Bone marrow (tissue), 2 donors: ENCODE results near the gene MGAT4A.
"Not testable (repeated sequence)": the region's sequence is repeated elsewhere in the genome, so short reads cannot be mapped to it uniquely, and the experiment has no call there.

Experiments
- DNase-seq, 2 donors: peaks; one replicate each; lab custom pipeline; 2025; lab: John Stamatoyannopoulos, UW

Gene MGAT4A

GRCh38 chr2:98759827-98760625 is 29.1 kb upstream of the MGAT4A start:
- DNase-seq, result no peak

- peak in 1 of 2 donors; percentile 25 for DNase-seq
Observed at GRCh38 chr2:98759338-98759737, 28.4 kb upstream of the MGAT4A start.

DNA sequence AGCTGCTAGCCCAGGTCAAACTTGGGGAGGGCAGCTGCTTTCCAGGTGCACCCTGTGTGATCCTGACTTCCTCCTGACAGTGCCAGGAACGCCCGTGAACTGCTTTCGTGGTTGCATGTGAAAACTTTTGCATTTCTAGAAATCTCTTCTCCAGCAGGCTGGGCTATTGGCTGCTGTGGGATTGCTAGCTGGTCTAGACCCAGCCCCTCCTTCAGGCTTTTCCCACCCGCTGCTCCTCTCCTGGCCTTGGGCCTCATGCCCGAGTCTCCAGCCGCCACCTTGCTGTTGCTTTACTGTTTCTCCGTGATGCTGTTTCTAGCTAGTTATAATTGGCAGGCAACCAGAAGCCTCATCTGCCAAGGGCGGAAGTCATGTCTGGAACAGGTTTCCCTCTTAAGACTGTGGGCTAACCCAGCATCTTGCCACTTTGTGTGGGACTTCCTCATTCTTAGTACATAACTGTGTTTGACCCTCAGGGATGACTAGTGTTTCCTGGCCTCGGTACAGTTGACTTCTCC is 27.0 kb upstream of the MGAT4A start:
- peak; percentile 19 to 95 for DNase-seq

- DNase-seq, result no peak
Observed at GRCh38 chr2:98753801-98754200, 22.9 kb upstream of the MGAT4A start.

DNA sequence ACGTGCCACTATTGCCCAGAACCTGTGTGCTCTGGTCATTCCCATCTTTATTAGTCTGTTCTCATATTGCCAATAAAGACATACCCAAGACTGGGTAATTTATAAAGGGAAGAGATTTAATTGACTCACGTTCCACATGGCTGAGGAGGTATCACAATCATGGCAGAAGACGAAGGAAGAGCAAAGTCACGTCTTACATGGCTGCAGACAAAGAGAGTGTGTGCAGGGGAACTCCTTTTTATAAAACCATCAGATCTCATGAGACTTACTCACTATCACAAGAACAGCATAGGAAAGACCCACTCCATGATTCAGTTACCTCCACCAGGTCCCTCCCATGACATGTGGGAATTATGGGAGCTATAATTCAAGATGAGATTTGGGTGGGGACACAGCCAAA is 21.8 kb upstream of the MGAT4A start:
- DNase-seq, result not testable (repeated sequence)

GRCh38 chr2:98751748-98752147 is 20.8 kb upstream of the MGAT4A start:
- DNase-seq, result no peak

DNA sequence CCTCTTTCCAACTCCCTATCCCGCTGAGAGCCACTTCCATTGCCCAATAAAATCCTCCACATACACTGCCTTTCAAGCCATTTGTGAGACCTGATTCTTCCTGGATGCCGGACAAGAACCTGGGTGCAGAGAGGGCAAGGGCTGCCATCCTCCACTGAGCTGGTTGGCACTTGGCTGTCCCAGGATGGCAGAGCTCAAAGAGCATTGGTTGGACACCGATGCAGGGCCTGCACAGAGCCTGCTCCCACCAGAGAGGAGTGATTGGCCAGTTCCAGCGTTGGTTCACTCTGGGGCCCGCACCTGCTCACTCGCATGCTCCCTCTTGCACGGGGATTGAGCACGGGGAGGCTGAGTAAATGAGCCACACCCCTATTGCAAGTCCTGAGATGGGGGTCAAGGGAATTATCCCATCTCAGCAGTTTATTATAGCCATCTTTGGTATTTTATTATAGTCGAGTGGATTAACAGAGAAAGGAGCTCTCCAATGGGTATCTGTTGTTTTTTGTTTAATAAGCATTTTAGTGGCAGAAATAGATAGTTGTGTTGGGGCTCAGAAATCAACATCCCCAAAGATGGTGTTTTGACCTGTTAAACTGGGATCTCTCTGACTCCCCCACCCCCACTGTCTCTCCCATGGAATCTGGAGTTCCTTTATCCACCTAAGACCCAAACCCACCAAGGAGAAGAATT is 19.8 kb upstream of the MGAT4A start:
- no peak for DNase-seq

DNA sequence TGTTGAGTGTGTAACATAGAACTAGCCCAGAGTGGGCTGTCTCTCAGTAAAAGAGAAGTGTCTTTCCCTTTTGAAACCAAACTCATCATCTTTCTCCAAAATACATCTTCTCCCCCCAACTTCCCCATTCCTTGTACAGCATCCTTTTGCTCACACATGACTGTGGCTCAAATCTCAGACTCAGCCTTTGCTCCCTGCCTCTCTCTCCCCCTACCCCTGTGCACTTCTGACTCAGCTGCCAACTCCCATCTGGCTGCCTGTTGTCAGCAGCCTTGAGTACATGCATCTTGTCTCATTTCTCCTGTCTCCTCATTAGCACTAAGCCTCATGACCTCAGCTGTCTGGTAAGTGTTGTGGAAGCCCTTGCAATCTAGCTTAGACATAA is 18.1 kb upstream of the MGAT4A start:
- peak in 1 of 2 donors; percentile 97 for DNase-seq

DNA sequence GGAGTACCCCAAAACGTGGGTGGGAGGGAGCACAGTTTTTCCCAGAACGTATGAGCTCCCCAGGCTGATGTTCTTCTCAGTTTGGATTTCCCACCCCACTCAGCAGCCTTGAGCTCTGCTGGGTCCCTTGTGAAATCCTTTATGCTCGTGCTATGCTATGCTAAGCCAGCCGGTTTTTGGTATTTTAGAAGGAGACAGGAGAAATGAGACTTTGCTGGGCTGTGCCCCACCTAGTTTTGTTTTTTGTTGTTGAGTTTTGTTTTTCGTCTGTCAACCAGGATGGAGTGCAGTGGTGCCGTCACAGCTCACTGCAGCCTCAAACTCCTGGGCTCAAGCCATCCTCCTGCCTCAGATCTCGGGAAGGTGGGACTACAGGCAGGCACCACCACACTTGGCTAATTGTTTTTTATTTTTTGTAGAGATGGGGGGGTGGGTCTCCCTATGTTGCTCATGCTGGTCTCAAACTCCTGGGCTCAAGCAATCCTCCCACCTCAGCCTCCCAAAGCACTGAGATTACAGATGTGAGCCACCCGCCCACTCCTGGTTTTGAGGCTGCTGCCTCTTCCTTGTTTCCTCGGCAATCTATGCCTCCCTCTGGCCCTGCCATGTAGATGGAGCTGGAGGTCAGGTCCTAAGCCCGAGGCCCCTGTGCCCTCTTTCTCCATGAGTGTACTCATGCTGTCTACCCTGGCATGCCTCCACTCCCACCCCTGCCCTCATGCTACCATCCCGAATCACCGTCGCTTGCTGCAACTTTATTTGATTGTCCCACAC is 17.5 kb upstream of the MGAT4A start:
- DNase-seq, result no peak

DNA sequence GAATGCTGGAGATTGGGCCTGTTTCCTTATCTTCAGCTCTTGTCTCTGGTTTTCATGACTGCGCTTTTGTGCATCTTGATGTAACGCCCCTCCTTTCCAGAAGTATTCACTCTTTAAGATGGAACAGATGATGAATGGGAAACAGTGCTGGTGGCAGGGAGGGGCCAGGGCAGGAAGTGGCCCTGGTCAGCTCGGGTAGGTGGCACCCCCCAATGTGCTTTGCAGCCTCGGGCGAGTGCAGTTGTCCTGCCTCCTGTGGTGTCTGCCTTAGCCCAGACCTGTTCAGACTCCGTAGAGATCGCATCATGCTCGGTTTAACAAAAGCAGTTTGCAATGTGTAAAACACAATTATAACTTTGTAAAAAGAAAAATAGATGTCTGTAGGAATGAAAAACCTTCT is 17.0 kb upstream of the MGAT4A start:
- no peak for DNase-seq

DNA sequence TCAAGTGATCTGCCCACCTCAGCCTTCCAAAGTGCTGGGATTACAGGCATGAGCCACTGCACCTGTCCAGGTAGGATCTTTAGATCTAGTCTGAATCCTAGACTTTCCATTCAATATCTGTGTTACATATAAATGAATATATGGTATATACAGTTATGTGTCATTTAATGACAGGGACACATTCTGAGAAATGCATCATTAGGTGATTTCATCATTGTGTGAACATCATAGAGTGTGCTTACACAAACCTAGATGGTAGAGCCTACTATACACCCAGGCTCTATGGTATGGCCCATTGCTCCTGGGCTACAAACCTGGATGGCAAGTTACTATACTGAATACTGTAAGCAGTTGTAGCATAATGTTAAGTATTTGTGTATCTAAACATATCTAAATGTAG is 15.5 kb upstream of the MGAT4A start:
- no peak for DNase-seq

GRCh38 chr2:98744595-98744994 is 13.7 kb upstream of the MGAT4A start:
- no peak for DNase-seq

- DNase-seq, result no peak
Observed at GRCh38 chr2:98743835-98744234, 12.9 kb upstream of the MGAT4A start.

GRCh38 chr2:98739020-98739419 is 8.1 kb upstream of the MGAT4A start:
- DNase-seq, result no peak

- no peak for DNase-seq
Observed at GRCh38 chr2:98738304-98738703, 7.4 kb upstream of the MGAT4A start.

- DNase-seq, result no peak
Observed at GRCh38 chr2:98737848-98738247, 6.9 kb upstream of the MGAT4A start.

DNA sequence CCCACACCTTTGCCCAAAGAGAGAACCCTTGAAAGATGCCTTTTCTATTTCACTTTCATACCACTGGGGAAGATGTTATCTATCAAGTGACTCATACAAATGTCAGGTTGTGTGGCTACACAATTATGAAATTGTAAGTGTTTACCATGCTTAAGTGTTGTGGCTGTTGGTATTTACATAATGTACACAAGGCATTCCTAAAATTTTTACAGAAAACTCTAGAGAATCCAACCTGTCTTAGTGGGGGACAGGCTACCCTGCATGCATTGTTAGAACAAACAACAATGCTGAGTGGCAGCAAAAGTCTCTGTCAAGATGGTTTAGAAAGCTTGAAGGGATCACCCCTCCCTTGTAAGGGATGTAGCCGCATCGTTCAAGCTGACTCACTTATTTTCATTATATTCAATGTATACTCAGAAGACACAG is 5.5 kb upstream of the MGAT4A start:
- no peak for DNase-seq

- DNase-seq, result no peak
Observed at GRCh38 chr2:98734823-98735260, 3.9 kb upstream of the MGAT4A start.

- peak in 1 of 2 donors; percentile 38 for DNase-seq
Observed at GRCh38 chr2:98734162-98734561, 3.2 kb upstream of the MGAT4A start.

DNA sequence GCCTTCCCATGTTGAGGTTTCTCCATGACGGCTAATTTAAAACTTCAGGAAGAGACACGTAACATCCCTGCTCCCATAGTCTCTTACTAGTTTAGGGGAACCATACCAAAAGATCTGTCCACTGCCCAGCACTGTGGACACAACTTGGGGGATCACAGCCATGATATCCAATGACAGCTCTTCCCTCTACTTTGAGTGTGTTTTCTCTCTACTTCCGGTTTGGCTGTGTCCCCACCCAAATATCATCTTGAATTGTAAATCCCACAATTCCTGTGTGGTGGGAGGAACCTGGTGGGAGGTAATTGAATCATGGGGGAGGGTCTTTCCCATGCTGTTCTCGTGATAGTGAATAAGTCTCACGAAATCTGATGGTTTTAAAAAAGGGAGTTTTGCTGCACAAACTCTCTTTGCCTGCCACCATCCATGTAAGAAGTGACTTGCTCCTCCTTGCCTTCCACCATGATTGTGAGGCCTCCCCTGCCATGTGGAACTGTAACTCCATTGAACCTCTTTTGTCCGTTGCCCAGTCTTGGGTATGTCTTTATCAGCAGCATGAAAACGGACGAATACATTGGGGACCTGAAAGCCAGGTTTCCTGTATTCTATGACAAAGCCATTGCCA is 1.6 kb upstream of the MGAT4A start:
- DNase-seq, result no peak

- no peak for DNase-seq
Observed at GRCh38 chr2:98731894-98732349, 990 bp upstream of the MGAT4A start.

DNA sequence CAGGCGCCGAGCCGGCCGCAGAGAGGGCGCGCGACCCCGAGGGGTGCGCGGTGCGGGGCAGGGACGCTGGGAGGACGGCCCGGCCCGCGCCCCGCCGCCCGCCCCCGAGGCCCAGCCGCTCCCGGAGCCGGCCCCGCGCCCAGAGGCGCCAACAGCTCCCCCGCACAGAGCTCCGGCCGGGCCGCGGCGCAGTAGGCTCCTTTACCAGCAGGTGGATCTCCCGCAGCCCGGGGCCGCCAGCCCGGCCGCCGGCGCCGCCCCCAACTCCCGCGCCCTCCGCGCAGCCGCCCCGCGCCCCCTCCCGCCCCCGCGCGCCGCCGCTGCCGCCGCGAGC is 258 bp downstream of the MGAT4A start:
- DNase-seq, result no peak
